ENCODE results near the gene TMEM167A. TPM values are rescaled to one million over a fixed set of nuclear protein-coding genes. Genes with fewer than 3 reads are reported as not detected.

The TMEM167A gene
- polyA plus RNA-seq, 3 donors = 50.3 to 337 (median 288) TPM

GRCh38 chr5:83011985-83012384 lies 65.2 kb downstream of the TMEM167A start:
- H4K20me1 ChIP-seq (ENCODE audit: insufficient read depth, low read length) = no peaks in the 10 kb centered on the region
- H3K27me3 ChIP-seq (ENCODE audit: control insufficient read depth in 2 of 2, insufficient read depth in 2 of 2, low read length in 2 of 2) = no peaks in the 10 kb centered on the region
- peaks cover 0 to 1% (median 0%) of the 10 kb centered on the region in 3 donors for H3K27me3 Mint-ChIP-seq (ENCODE audit: low read depth in 3 of 3)
- no peak overlapping the region for H3K9ac ChIP-seq (ENCODE audit: insufficient read depth, low read length, poor library complexity, severe bottlenecking)
- intact Hi-C loops (cut with micrococcal nuclease) = no loop called here
- no peaks in the 10 kb centered on the region for H3K79me2 ChIP-seq (ENCODE audit: insufficient read depth, low read length)
- no peak for TF ChIP-seq CTCF (IDR thresholded peaks at IDR 0.05)
- peaks cover 0 to 8% (median 2%) of the 10 kb centered on the region in 7 donors for H3K9me3 Mint-ChIP-seq
- no peak overlapping the region for H3K4me3 Mint-ChIP-seq
- no peaks in the 10 kb centered on the region for H3K9me3 ChIP-seq (replicated peaks in 1 of 2; ENCODE audit: control insufficient read depth in 1 of 2, insufficient read depth in 1 of 2, low read length in 2 of 2)
- H3K36me3 Mint-ChIP-seq = peaks cover 0 to under 1% of the 10 kb centered on the region in 2 donors
- H3K4me1 Mint-ChIP-seq = peaks cover 12% of the 10 kb centered on the region
- peaks cover 0 to 4% of the 10 kb centered on the region in 2 donors for H3K4me1 ChIP-seq (ENCODE audit: control insufficient read depth in 1 of 2, insufficient read depth in 2 of 2, low read length in 2 of 2)
- peak overlapping the region in 3 of 7 donors; percentile 12 to 69 (median 13) for H3K27ac Mint-ChIP-seq
- H3K36me3 ChIP-seq (replicated peaks in 1 of 2; ENCODE audit: control insufficient read depth in 1 of 2, insufficient read depth in 2 of 2, low read length in 2 of 2) = no peaks in the 10 kb centered on the region
- DNase-seq = peak; percentile 57 to 71 (median 62)
- H3K27ac ChIP-seq (ENCODE audit: low read depth in 1 of 2, low read length in 2 of 2) = no peak overlapping the region
- H2AFZ ChIP-seq (ENCODE audit: insufficient read depth, low read depth, low read length, poor library complexity, severe bottlenecking) = no peak overlapping the region
- H3K4me3 ChIP-seq (replicated peaks in 1 of 3; ENCODE audit: low read depth in 2 of 3, low read length in 3 of 3) = no peak overlapping the region
- H3K4me2 ChIP-seq (replicated peaks; ENCODE audit: extremely low read depth, low read length, poor library complexity, severe bottlenecking) = no peak overlapping the region
- WGBS (ENCODE audit: insufficient coverage) = no CpG with 5 or more reads among the region's 3 CpGs

- Histone ChIP-seq H4K20me1 (ENCODE audit: insufficient read depth, low read length) (no peaks in the 10 kb centered on the region), H3K4me1 (ENCODE audit: control insufficient read depth in 1 of 2, insufficient read depth in 2 of 2, low read length in 2 of 2) (peaks cover 0 to 4% of the 10 kb centered on the region in 2 donors), H3K9me3 (replicated peaks in 1 of 2; ENCODE audit: control insufficient read depth in 1 of 2, insufficient read depth in 1 of 2, low read length in 2 of 2) (no peaks in the 10 kb centered on the region), H3K27me3 (ENCODE audit: control insufficient read depth in 2 of 2, insufficient read depth in 2 of 2, low read length in 2 of 2) (no peaks in the 10 kb centered on the region), H3K36me3 (replicated peaks in 1 of 2; ENCODE audit: control insufficient read depth in 1 of 2, insufficient read depth in 2 of 2, low read length in 2 of 2) (no peaks in the 10 kb centered on the region), H3K79me2 (ENCODE audit: insufficient read depth, low read length) (no peaks in the 10 kb centered on the region), H3K4me2 (replicated peaks; ENCODE audit: extremely low read depth, low read length, poor library complexity, severe bottlenecking) (no peak overlapping the region), H2AFZ (ENCODE audit: insufficient read depth, low read depth, low read length, poor library complexity, severe bottlenecking) (no peak overlapping the region), H3K4me3 (replicated peaks in 1 of 3; ENCODE audit: low read depth in 2 of 3, low read length in 3 of 3) (no peak overlapping the region), H3K9ac (ENCODE audit: insufficient read depth, low read length, poor library complexity, severe bottlenecking) (no peak overlapping the region), H3K27ac (ENCODE audit: low read depth in 1 of 2, low read length in 2 of 2) (no peak overlapping the region)
- H3K4me1 Mint-ChIP-seq = peaks cover 12% of the 10 kb centered on the region
- H3K9me3 Mint-ChIP-seq = peaks cover 0 to 5% (median 0%) of the 10 kb centered on the region in 7 donors
- WGBS (ENCODE audit: insufficient coverage) = no CpG with 5 or more reads among the region's 1 CpG
- no peak overlapping the region for H3K4me3 Mint-ChIP-seq
- peaks cover 0 to 3% (median 2%) of the 10 kb centered on the region in 3 donors for H3K27me3 Mint-ChIP-seq (ENCODE audit: low read depth in 3 of 3)
- no peak for TF ChIP-seq CTCF (IDR thresholded peaks at IDR 0.05)
- intact Hi-C loops (cut with micrococcal nuclease) = no loop called here
- H3K27ac Mint-ChIP-seq = no peak overlapping the region
- H3K36me3 Mint-ChIP-seq = peaks cover 0 to 3% of the 10 kb centered on the region in 2 donors
- DNase-seq = no peak
These were observed 67.8 kb downstream of the TMEM167A start for GRCh38 chr5:83009408-83009807.

Measured in CD14-positive monocyte (primary cell).